ENCODE results near the gene STRN3.

- TF ChIP-seq CTCF (IDR thresholded peaks at IDR 0.05) (no peak), POLR2A (IDR thresholded peaks at IDR 0.05) (no peak), POLR2AphosphoS5 (IDR thresholded peaks at IDR 0.05) (no peak), EP300 (IDR thresholded peaks at IDR 0.05) (no peak)
Observed at GRCh38 chr14:30882431-30882830, 143.7 kb downstream of the STRN3 start.
